Mononuclear cell (primary cell): ENCODE data around the gene TLCD3A. TPM values are rescaled to one million over a fixed set of nuclear protein-coding genes. Genes with fewer than 3 reads are reported as not detected.
"Not testable (repeated sequence)": the region's sequence is repeated elsewhere in the genome, so short reads cannot be mapped to it uniquely, and the experiment has no call there.

ENCODE experiments used
- H3K27me3 ChIP-seq: 2 replicates; pipeline ENCODE4 v1.6.0; 2011; ENCODE audit warnings: low read length, control low read depth; ENCODE audit not compliant: insufficient read depth
- H3K4me1 ChIP-seq: 2 replicates; pipeline ENCODE4 v1.5.1; 2011; ENCODE audit warnings: mild to moderate bottlenecking, low read length, control low read depth; ENCODE audit not compliant: insufficient read depth
- H3K4me3 ChIP-seq: 2 replicates; pipeline ENCODE4 v1.5.1; 2011; ENCODE audit warnings: mild to moderate bottlenecking, low read length, moderate library complexity
- H3K9me3 ChIP-seq: 2 replicates; pipeline ENCODE4 v1.5.1; 2011; ENCODE audit warnings: low read depth, mild to moderate bottlenecking, control low read depth, low read length
- total RNA-seq: library from RNA; depleted of rRNA; stranded (reverse); fragments of >200 nt; gene quantifications from one replicate; pipeline ENCODE4 v1.2.3, GENCODE V29; 2012

TLCD3A gene
- total RNA-seq, 1 donor: 0.31 TPM

DNA sequence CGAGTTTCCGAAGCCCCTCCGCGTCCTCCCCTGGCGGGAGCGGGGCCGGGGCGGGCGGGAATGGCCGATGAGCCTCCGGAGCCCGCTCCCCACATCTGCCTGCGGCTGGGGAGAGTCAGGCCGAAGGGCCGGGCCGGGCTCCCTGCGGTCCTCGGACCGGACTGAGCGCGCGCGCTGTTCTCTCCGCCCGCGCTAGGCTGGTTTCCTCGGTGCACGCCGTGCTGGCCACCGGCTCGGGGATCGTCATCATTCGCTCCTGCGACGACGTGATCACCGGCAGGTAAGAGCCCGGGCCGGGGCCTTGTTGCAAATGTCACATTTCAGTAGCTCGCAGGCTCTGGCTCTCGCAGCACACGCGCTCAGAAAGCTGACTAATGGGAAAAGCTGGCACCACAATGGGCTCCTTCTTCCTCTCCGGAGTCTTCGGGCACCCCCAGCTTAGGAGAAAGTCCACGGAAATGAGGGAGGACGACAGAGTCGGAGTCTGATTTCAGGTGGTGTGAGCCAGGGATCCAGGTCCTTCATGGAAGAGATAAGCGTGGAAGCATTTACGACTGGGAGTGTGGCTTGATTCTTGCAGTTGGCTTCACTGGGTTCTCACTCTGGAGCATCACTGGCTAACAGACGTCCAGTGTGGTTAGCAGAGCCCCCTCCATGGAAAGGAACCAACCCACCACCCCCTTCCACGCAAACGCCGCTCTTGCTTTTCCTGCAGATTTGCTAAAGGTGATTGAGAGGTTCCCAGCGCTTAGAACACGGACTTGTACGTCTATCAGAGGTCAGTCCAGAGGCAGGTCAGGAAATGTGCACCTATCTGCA is 715 bp downstream of the TLCD3A start:
- peaks cover 21% of the 10 kb centered on the region for H3K27me3 ChIP-seq
- peaks cover 12% of the 10 kb centered on the region for H3K4me1 ChIP-seq
- no peaks in the 10 kb centered on the region for H3K9me3 ChIP-seq
- peak overlapping the region; percentile 36 for H3K4me3 ChIP-seq

DNA sequence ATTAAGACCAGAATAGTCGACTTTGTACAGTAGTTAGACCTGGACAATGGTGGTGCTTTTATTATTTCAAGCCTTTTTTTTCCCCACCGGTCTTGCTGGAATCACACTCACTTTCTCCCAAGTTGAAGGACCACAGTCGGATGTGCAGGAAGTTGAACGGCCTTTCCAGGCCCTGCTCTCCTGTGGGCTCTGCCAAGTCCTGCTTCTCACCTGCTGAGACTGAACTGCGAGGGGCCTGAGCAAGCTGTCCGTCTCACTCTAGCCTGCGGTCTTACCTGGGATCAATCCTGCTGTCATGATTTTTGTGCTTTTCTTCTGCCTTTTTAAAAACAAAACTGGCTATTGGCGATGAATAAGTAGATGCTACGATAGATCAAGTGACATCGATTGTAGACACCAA is 1.3 kb downstream of the TLCD3A start:
- Histone ChIP-seq H3K9me3 (no peaks in the 10 kb centered on the region), H3K27me3 (peaks cover 21% of the 10 kb centered on the region), H3K4me1 (peaks cover 12% of the 10 kb centered on the region), H3K4me3 (no peak overlapping the region)

DNA sequence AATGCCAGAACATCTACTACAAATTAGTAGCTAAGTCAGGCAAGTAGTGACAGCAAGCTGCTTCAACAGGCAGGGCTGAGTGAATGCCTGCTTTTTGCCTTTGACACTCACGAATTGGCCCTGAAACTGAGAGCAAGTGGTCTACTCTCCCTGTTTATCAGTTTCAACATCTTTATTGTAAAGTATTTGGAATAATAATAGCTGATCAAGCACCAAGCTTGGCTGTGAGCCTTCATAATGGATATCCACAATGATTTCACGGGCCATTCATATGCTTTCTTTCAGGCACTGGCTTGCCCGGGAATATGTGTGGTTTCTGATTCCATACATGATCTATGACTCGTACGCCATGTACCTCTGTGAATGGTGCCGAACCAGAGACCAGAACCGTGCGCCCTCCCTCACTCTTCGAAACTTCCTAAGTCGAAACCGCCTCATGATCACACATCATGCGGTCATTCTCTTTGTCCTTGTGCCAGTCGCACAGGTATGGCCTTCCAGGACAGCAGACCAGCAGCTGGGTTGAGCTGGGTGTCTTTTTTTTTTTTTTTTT is 5.2 kb downstream of the TLCD3A start:
- Histone ChIP-seq H3K27me3 (peaks cover 8% of the 10 kb centered on the region), H3K4me1 (peaks cover 22% of the 10 kb centered on the region), H3K4me3 (no peak overlapping the region), H3K9me3 (no peaks in the 10 kb centered on the region)

DNA sequence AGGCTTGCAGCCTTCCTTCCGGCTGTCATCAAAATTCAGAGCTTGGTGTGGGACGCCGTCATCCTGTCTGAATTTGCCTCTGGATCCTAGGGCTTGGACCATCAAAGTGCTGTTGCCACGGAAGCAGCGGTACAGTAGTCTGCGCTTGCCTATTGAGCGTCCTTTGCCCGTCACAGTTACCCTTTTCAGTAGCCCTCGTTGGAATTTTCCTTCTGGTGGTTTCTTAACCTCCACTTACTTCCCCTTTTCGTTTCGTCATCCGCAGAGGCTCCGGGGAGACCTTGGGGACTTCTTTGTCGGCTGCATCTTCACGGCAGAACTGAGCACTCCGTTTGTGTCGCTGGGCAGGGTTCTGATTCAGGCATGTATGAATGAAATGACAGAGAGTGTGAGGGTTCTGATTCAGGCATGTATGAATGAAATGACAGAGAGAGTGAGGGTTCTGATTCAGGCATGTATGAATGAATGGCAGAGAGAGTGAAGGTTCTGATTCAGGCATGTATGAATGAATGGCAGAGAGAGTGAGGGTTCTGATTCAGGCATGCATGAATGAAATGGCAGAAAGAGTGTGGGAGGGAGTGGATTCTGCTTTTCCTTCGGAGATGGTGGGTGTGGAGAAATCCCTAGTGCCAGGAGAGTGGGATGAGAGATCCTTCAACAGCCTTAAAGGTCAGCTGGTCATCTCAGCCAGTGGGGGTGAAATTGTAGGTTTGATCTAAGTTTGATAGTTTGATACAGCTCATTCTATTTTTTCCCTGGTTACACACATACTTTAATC is 8.0 kb downstream of the TLCD3A start:
- H3K4me1 ChIP-seq: peaks cover 16% of the 10 kb centered on the region
- H3K27me3 ChIP-seq: no peaks in the 10 kb centered on the region
- no peak overlapping the region for H3K4me3 ChIP-seq
- no peaks in the 10 kb centered on the region for H3K9me3 ChIP-seq

DNA sequence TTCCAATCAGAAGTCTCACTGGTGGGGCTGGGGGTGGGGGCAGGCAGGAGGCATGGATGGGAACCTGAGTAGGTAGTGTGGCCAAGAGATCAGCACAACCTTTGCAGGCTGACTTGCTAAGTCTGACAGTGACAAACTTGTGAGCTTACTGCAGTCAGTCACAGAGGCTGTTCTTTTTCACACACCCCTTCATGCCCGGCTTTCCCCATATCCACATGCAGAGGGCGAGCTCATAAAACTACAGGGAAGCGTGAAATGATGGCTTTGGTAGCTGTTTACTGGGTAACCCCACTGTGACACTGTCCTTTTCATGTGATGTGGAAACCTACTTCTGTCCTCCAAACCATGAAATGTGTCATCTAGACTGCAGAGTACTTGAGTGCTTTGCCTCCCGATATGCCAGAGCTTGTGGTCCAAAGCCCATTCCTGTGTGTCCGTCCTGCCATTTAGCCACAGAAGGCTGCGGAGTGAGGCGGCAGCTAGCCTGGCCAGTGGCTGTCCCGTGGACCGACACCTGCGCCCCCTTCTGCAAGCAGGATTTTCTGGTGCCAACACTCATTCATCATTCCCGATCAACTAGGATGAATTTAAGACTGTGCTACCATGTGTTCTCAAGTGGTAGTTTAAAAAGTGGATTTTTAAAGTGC is 9.9 kb downstream of the TLCD3A start:
- no peaks in the 10 kb centered on the region for H3K27me3 ChIP-seq
- no peaks in the 10 kb centered on the region for H3K9me3 ChIP-seq
- H3K4me3 ChIP-seq: no peak overlapping the region
- peaks cover 16% of the 10 kb centered on the region for H3K4me1 ChIP-seq

DNA sequence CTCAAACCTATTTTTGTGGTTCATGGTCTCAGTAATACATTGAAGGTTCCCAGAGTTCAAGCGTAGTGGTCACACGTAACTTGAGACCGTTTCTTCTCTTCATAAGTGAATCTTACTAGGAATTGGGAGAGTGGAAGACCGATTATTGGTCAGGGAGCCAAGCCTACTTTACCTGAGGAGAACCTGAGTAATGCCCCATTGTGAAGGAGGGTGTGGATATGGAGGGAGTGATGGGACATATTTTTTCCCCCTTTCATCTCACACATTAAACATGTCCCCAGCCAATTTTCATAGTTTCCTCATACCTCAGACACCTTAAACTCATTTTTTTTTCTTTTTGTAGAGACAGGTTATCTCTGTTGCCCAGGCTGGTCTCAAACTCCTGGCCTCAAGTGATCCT is 10.7 kb downstream of the TLCD3A start:
- H3K9me3 ChIP-seq: no peaks in the 10 kb centered on the region
- no peak overlapping the region for H3K4me3 ChIP-seq
- peaks cover 16% of the 10 kb centered on the region for H3K4me1 ChIP-seq
- H3K27me3 ChIP-seq: no peaks in the 10 kb centered on the region

DNA sequence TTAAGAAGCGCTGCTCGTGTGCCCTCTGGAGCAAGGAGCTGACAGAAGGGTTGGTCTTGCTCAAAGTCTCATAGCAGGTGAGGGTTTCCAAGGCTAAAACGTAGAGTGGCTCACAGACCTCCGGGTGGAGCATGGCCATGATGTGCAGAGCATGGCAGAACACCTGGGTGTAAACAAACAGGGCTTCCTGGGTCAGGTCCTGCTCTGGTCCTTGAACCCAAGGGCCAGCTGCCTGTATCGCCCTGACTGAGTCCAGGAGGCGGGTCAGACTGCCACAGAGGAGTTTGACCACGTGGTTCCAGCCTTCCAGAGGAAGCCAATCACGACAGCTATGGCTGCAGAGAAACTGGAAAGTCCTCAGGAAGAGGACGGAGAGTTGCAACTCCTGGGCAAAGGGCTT is 12.5 kb downstream of the TLCD3A start:
- peaks cover 14% of the 10 kb centered on the region for H3K4me1 ChIP-seq
- H3K27me3 ChIP-seq: no peaks in the 10 kb centered on the region
- no peaks in the 10 kb centered on the region for H3K9me3 ChIP-seq
- H3K4me3 ChIP-seq: no peak overlapping the region

DNA sequence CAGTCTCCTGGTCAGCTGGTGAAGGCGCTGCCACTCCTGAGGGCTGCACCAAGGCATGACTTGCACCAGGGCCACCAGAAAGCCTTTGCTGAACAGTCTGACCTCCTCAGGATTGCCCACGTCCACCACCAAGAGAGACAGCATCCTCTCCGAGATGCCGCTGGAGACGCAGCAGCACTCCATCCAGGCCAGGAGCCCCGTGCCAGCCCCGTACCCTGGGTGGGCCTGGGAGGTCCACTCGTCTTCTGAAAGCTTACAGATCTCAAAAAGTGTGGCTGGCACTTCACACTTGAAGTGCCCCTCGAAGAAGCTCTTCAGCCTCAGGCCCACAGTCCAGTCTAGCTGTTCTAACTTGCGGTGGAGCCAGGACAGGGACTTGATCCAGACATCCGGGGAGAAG is 13.0 kb downstream of the TLCD3A start:
- H3K4me1 ChIP-seq: peaks cover 15% of the 10 kb centered on the region
- H3K4me3 ChIP-seq: no peak overlapping the region
- no peaks in the 10 kb centered on the region for H3K27me3 ChIP-seq
- no peaks in the 10 kb centered on the region for H3K9me3 ChIP-seq

DNA sequence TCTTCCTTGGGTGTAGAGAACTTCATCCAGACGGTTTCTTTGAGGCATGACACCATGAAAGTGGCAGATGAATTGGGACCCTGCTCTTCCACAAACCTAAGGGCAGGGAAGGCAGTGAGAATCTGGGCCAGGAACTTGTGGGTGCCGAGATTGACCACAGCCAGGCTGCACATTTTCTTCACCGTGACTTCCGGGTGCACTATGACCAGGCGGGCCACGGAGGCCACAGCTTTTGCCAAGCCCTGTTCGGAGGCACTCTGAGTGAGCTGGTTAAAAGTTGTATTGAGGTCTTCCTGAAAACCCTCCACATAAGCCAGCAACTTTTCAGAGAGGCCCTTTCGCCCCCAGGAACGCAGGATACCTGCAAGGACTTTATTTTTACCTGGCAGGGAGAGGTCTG is 13.8 kb downstream of the TLCD3A start:
- Histone ChIP-seq H3K27me3 (no peaks in the 10 kb centered on the region), H3K4me3 (no peak overlapping the region), H3K9me3 (no peaks in the 10 kb centered on the region), H3K4me1 (peaks cover 15% of the 10 kb centered on the region)

DNA sequence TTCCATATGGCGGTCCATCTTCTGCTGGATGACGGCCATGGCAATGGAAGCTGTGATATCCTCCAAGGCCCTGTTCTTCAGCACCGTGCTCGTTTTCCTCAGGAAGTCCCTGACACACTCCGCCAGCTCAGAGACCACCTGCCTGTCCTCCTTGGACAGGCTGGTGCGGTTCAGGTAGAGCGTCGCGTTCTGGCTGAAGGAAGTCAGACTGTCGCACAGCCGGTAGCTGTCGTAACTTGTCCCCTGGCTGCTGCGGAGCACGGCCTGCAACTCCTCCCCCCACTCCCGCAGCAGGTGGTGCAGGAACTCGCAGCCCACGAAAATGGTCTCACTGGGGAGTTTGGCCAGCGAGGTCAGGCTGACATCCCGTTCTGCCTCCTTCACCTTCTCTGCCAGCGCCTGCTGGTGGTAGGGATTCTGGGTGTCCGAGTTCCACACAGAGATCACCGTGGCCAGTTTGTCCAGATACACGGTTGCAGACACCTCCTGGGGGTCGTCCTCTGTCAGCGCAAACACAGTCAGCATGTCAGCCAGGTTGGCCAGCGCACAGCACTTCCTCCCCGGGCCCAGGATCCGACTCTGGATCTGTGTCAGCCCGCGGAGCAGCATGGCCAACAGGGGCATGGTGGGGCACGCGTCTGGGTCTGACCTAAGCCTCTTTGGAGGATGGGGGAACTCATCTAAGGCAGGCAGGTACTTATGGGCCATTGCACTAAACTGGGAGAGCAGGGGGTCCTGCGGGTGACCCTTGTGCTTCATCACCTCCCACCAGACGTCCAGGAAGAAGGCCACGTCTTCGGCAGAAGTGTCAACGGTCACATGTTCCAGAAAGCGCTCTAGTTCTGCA is 14.6 kb downstream of the TLCD3A start:
- Histone ChIP-seq H3K4me3 (no peak overlapping the region), H3K27me3 (no peaks in the 10 kb centered on the region), H3K9me3 (no peaks in the 10 kb centered on the region), H3K4me1 (peaks cover 22% of the 10 kb centered on the region)

DNA sequence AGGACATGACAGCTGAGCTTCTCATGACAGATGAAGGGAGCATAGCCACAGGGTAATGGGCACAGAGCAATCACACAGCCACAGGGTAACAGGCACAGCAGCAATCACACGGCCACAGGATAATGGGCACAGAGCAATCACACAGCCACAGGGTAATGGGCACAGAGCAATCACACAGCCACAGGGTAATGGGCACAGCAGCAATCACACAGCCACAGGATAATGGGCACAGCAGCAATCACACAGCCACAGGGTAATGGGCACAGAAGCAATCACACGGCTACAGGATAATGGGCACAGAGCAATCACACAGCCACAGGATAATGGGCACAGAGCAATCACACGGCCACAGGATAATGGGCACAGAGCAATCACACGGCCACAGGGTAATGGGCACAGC is 16.2 kb downstream of the TLCD3A start:
- peaks cover 26% of the 10 kb centered on the region for H3K4me1 ChIP-seq
- H3K4me3 ChIP-seq, H3K9me3 ChIP-seq, H3K27me3 ChIP-seq: not testable (repeated sequence)

DNA sequence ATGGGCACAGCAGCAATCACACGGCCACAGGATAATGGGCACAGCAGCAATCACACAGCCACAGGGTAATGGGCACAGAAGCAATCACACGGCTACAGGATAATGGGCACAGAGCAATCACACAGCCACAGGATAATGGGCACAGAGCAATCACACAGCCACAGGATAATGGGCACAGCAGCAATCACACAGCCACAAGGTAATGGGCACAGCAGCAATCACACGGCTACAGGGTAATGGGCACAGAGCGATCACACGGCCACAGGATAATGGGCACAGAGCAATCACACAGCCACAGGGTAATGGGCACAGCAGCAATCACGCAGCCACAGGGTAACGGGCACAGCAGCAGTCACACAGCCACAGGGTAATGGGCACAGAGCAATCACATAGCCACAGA is 17.0 kb downstream of the TLCD3A start:
- not testable (repeated sequence) for H3K9me3 ChIP-seq, H3K27me3 ChIP-seq, H3K4me3 ChIP-seq
- peaks cover 26% of the 10 kb centered on the region for H3K4me1 ChIP-seq

DNA sequence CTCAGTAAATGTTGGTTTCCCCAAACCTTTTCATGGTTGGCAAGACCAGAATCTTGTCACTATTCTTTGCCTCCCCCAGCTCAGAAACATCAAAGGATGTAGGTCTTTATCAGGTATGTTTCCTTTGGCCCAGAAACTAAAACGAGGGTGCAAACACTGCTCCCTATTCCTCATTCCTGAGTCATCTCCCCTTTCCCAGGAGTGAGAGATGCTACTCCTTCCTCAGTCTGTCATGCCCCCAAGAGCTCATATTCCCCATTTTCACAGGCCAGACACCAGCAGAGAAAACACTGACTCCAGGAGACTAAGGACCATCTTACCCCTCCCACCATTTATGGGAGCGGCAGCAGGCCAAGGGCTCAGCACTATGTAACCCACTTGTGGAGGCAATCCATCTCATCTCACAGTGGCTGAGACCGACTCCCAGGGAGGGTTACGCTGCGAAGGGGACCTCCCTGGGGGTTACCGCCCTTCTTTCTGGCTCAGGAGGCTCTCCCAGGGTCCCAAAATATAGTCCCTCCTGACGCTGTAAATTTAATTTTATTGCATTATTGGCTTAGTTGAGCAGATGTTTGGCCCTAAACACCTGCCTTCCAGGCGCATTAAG is 18.1 kb downstream of the TLCD3A start:
- Histone ChIP-seq H3K4me3 (no peak overlapping the region), H3K27me3 (no peaks in the 10 kb centered on the region), H3K9me3 (no peaks in the 10 kb centered on the region), H3K4me1 (peaks cover 26% of the 10 kb centered on the region)
